Large intestine (tissue), 3 donors: ENCODE measurements around the gene C17orf107. TPM values are rescaled to one million over a fixed set of nuclear protein-coding genes. Genes with fewer than 3 reads are reported as not detected.

ENCODE experiments used
- DNase-seq, 2 donors: peaks; one replicate each; pipeline versions ENCODE4 v3.0.0 to v3.0.0-alpha.2; 2013
- H3K27ac ChIP-seq: one replicate; pipeline ENCODE4 v1.5.1; 2013; ENCODE audit warnings: low read length
- H3K27me3 ChIP-seq: 2 replicates; pipeline ENCODE4 v1.6.1; 2013; ENCODE audit warnings: low read length; ENCODE audit not compliant: control insufficient read depth, insufficient read depth
- H3K36me3 ChIP-seq: 2 replicates; pipeline ENCODE4 v1.6.1; 2013; ENCODE audit warnings: low read length; ENCODE audit not compliant: control insufficient read depth, insufficient read depth
- H3K4me1 ChIP-seq: one replicate; pipeline ENCODE4 v1.6.1; 2013; ENCODE audit warnings: low read length; ENCODE audit not compliant: control insufficient read depth, insufficient read depth
- H3K4me3 ChIP-seq: one replicate; pipeline ENCODE4 v1.5.1; 2013; ENCODE audit warnings: low read length
- H3K9me3 ChIP-seq: one replicate; pipeline ENCODE4 v1.6.1; 2013; ENCODE audit warnings: mild to moderate bottlenecking, low read depth, low read length, moderate library complexity; ENCODE audit not compliant: control insufficient read depth
- WGBS: methylation state at CpG from one replicate; pipeline ENCODE4 v1.1.5; 2013; ENCODE audit warnings: low lambda C conversion rate; ENCODE audit not compliant: insufficient coverage; 5-methylcytosine and 5-hydroxymethylcytosine counted together
- polyA plus RNA-seq: library from polyadenylated mRNA; unstranded; fragments of 120-200 nt; gene quantifications from one replicate; pipeline ENCODE4 v1.2.1, GENCODE V29; 2013

C17orf107 gene
- polyA plus RNA-seq, 1 donor = 2.1 TPM

DNA sequence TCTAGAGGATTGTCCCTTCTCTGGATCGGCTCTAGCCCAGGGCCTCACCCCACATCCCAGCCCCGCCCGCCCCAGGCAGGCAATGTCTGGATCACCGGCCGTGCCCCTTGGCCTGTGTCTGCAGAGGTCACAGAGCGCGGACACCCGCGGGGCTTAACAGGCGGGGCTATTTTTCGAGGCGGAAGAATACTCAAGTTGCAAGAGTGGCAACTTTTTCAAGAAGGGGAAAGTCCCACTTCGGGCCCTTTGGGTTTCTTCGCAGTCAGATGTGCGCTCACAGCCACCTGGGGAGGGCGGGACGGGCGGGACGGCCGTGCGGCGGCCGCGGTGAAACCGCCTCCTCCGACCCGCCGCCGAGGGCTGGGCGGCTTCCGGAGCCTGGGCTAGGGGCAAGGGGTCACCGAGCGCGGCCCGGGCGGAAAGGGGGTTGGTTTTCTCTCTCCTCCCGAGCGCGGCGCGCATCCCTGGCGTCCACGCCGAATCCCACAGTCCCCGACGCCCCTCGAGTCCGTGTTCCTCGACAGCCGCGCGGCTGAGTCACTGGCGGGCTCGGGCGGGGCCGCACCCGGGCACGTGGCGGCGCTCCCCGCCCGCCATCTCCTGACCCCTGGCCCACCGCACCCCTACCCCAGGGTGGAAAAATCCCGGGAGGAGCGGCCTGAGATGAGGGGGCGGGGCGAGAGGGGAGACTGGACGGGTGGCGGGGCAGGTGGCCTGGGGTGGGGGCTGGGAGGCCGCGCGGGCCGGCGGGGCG, 50.2 kb downstream of the C17orf107 start:
- Histone ChIP-seq H3K36me3 (peaks cover 27% of the 10 kb centered on the region), H3K9me3 (no peaks in the 10 kb centered on the region), H3K4me3 (peak overlapping the region; percentile 100), H3K27ac (peak overlapping the region; percentile 100), H3K27me3 (no peaks in the 10 kb centered on the region), H3K4me1 (peaks cover 43% of the 10 kb centered on the region)
- peak; percentile 70 to 90 for DNase-seq
- WGBS = no CpG with 5 or more reads among the region's 75 CpGs

GRCh38 chr17:4950075-4950745, 50.9 kb downstream of the C17orf107 start:
- H3K27me3 ChIP-seq = no peaks in the 10 kb centered on the region
- WGBS = no CpG with 5 or more reads among the region's 52 CpGs
- DNase-seq = no peak
- H3K4me3 ChIP-seq = peak overlapping the region; percentile 61
- no peaks in the 10 kb centered on the region for H3K9me3 ChIP-seq
- peaks cover 36% of the 10 kb centered on the region for H3K4me1 ChIP-seq
- peaks cover 20% of the 10 kb centered on the region for H3K36me3 ChIP-seq
- peak overlapping the region; percentile 100 for H3K27ac ChIP-seq

DNA sequence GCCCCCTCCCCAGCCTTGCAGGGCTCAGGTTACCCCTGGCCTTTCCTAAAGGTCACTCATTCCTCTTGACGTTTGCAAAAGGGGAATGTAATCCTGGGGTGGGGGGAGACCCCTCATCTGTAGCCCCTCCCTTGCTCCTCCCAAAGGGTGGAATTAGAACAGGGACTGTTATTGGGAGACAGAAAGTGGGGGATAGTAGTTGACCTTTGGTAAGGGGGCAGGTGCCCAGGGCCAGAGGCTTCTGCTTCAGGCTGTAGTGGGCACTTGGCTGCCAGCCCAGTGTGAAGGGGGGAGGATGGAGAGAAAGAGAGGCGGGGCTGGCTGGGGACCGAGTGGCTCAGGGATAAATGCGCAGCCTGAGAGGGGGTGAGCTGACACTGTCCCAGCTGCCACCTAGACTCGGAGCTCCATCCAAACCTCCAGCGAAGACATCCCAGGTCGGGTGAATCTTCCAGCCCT, 51.4 kb downstream of the C17orf107 start, which contains the start of gene ENO3:
Gene ENO3 (plus strand): TSS at position 374 of the 459 bp plus-strand sequence. CDS start 711 bp downstream, outside the sequence.
- Histone ChIP-seq H3K27me3 (no peaks in the 10 kb centered on the region), H3K4me1 (peaks cover 30% of the 10 kb centered on the region), H3K9me3 (no peaks in the 10 kb centered on the region), H3K27ac (peak within 1 kb of the TSS; percentile 100), H3K36me3 (peaks cover 14% of the 10 kb centered on the region), H3K4me3 (peak within 1 kb of the TSS; percentile 61)
- DNase-seq = peak in 1 of 2 donors; percentile 36
- WGBS = no CpG with 5 or more reads among the region's 7 CpGs

GRCh38 chr17:4951486-4951885, 52.1 kb downstream of the C17orf107 start:
- Histone ChIP-seq H3K36me3 (peaks cover 7% of the 10 kb centered on the region), H3K4me3 (no peak overlapping the region), H3K27me3 (no peaks in the 10 kb centered on the region), H3K4me1 (peaks cover 25% of the 10 kb centered on the region), H3K27ac (no peak overlapping the region), H3K9me3 (no peaks in the 10 kb centered on the region)
- no peak for DNase-seq
- no CpG with 5 or more reads among the region's 3 CpGs for WGBS

Other genes with a start within 250 kb of the C17orf107 start
- 50.9 TPM for gene PELP1, start 195.4 kb upstream of the C17orf107 start, polyA plus RNA-seq
- gene ARRB2, start 188.9 kb upstream of the C17orf107 start, polyA plus RNA-seq = 96.7 TPM
- gene MED11, start 168.1 kb upstream of the C17orf107 start, polyA plus RNA-seq = 33.0 TPM
- 5.1 TPM for gene ZMYND15, start 159.7 kb upstream of the C17orf107 start, polyA plus RNA-seq
- 62.1 TPM for gene CXCL16, start 159.6 kb upstream of the C17orf107 start, polyA plus RNA-seq
- 44.0 TPM for gene TM4SF5, start 127.7 kb upstream of the C17orf107 start, polyA plus RNA-seq
- gene VMO1, start 113.2 kb upstream of the C17orf107 start, polyA plus RNA-seq = 2.1 TPM
- gene GLTPD2, start 110.6 kb upstream of the C17orf107 start, polyA plus RNA-seq = 34.4 TPM
- 97.1 TPM for gene PSMB6, start 103.4 kb upstream of the C17orf107 start, polyA plus RNA-seq
- 21.8 TPM for gene PLD2, start 92.4 kb upstream of the C17orf107 start, polyA plus RNA-seq
- 103 TPM for gene MINK1, start 66.2 kb upstream of the C17orf107 start, polyA plus RNA-seq
- gene CHRNE, start 3.6 kb downstream of the C17orf107 start, polyA plus RNA-seq = 0.37 TPM
- 1.5 TPM for gene GP1BA, start 32.7 kb downstream of the C17orf107 start, polyA plus RNA-seq
- gene SLC25A11, start 40.5 kb downstream of the C17orf107 start, polyA plus RNA-seq = 47.1 TPM
- 117 TPM for gene RNF167, start 40.7 kb downstream of the C17orf107 start, polyA plus RNA-seq
- 557 TPM for gene PFN1, start 49.0 kb downstream of the C17orf107 start, polyA plus RNA-seq
- 31.4 TPM for gene ENO3, start 51.6 kb downstream of the C17orf107 start, polyA plus RNA-seq
- gene SPAG7, start 68.3 kb downstream of the C17orf107 start, polyA plus RNA-seq = 82.0 TPM
- gene CAMTA2, start 88.1 kb downstream of the C17orf107 start, polyA plus RNA-seq = 35.6 TPM
- 4.6 TPM for gene INCA1, start 98.0 kb downstream of the C17orf107 start, polyA plus RNA-seq
- 69.2 TPM for gene KIF1C, start 98.4 kb downstream of the C17orf107 start, polyA plus RNA-seq
- 3.2 TPM for gene SLC52A1, start 135.9 kb downstream of the C17orf107 start, polyA plus RNA-seq
- 9.9 TPM for gene ZFP3, start 178.9 kb downstream of the C17orf107 start, polyA plus RNA-seq
- 11.1 TPM for gene ZNF232, start 212.3 kb downstream of the C17orf107 start, polyA plus RNA-seq
- 0.54 TPM for gene USP6, start 216.5 kb downstream of the C17orf107 start, polyA plus RNA-seq